H7 (cell line): ENCODE results near the gene NBEA. TPM values are rescaled to one million over a fixed set of nuclear protein-coding genes. Genes with fewer than 3 reads are reported as not detected.
A peak's percentile ranks its signal among the peaks of the same experiment; 100 is the strongest.

ENCODE experiments used
- DNase-seq: peaks from one replicate; pipeline ENCODE4 v3.0.0; 2012
- H3K27me3 ChIP-seq: 2 replicates; pipeline ENCODE4 v1.6.0; 2011; ENCODE audit warnings: mild to moderate bottlenecking, low read length; ENCODE audit not compliant: control insufficient read depth, insufficient read depth
- H3K36me3 ChIP-seq: replicated peaks from 2 replicates; pipeline ENCODE4 v1.5.1; 2011; ENCODE audit warnings: low read length; ENCODE audit not compliant: control insufficient read depth, insufficient read depth
- H3K4me3 ChIP-seq: 2 replicates; pipeline ENCODE4 v1.5.1; 2011; ENCODE audit warnings: low read depth, mild to moderate bottlenecking, control low read depth, low read length, moderate library complexity; ENCODE audit not compliant: insufficient read depth
- total RNA-seq: library from RNA; depleted of rRNA; stranded (reverse); fragments of >200 nt; shearing (Covaris generic); gene quantifications from 2 replicates; pipeline ENCODE4 v1.2.3, GENCODE V29; 2014

NBEA gene
- total RNA-seq, 1 experiment from 2014 or later, result 11.8 TPM

DNA sequence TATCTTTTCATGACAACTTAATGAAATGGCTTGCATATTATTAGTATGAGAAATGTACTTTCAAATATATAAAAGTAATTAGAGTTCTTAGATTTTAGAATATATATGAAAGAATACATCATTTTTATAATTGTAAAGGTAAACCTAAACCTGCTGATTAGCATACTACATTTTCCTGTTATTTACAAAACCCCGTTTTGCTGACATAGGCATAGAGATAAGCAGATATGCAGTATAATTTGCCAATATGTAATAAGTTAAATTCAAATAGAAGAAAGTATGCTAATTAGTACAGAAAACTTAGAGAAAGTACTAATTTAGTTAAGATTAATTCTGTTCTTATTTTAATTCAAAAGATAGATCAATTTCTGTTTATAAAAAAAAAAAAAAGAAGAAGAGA is 513.0 kb downstream of the NBEA start:
- Histone ChIP-seq H3K4me3 (no peak overlapping the region), H3K27me3 (no peaks in the 10 kb centered on the region), H3K36me3 (no peaks in the 10 kb centered on the region)
- DNase-seq, result no peak

DNA sequence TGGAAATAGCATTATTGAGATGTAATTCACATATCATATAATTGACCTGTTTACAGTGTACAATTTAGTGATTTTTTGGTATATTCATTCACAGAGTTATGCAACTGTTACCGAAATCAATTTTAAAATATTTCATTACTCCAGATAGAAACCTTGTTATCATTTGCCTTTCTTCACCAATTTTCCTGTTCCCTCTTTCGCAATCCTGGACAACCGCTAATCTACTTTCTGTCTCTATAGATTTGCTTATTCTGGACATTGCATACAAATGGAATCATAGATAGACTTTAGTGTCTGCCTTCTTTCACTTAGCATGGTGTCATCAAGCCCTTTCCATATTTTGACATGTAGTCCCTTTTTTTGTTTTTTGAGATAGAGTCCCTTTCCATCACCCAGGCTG is 515.2 kb downstream of the NBEA start:
- no peak overlapping the region for H3K4me3 ChIP-seq
- no peaks in the 10 kb centered on the region for H3K36me3 ChIP-seq
- no peaks in the 10 kb centered on the region for H3K27me3 ChIP-seq
- DNase-seq, result no peak

DNA sequence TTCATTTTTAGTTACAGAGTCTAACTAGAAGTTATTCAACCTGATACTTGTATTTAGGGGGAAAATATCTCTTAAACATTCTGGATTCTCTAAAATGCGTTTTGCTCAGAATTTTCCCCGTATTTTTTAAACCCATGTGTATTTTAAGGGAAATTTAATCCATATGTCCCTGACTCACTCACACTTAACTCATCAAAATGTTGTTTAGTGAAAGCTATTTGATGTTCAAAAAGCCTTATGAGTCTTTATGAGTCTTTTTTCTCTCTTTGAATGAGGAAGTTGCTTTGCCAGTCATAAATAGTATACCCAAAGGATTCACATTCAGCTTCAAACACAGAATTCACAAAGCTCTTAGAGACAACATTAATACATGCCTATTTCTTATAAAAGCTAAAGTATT is 518.0 kb downstream of the NBEA start:
- no peak for DNase-seq
- H3K4me3 ChIP-seq, result no peak overlapping the region

DNA sequence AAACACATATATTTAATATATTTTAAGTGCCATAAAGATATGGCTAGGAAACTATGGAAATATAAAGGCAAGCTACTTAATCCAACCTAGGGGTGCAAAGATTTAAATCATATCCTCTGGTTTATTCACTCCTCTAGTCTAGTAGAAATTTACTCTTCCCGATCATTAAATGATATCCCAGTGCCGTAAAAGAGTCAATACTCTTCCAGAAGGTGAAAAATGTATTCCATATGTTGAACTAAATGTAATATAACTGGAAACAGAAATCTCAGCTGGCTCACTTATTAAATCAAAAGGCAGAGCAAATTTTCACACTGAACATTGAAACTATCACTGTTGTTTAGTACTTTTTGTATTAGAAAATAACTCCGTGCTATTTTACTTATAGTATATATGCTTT is 523.3 kb downstream of the NBEA start:
- no peak for DNase-seq
- no peaks in the 10 kb centered on the region for H3K36me3 ChIP-seq
- no peak overlapping the region for H3K4me3 ChIP-seq
- peaks cover 3% of the 10 kb centered on the region; the same call in 1 of the 2 replicates for H3K27me3 ChIP-seq

More for the DNA sequence above, 518.0 kb downstream of the NBEA start:
- H3K27me3 ChIP-seq, result no peaks in the 10 kb centered on the region
- no peaks in the 10 kb centered on the region for H3K36me3 ChIP-seq

DNA sequence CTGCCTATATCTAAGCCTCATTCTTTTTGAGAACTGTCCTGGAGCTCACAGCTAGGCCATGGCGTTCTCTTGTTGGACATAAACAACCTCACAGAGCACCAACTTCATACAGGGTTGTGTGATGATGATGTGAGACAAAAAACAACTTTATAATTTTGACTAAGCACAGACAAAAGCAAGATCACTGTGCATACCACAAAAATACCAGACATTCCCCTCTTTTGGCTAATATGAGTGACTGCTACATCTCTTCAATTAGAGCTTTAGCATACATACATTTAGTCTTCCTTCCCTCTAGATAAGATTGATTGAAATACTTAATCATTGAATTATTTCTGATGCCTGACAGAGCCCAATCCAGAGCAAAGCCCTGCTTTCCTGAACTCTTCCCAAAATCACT is 526.1 kb downstream of the NBEA start:
- no peaks in the 10 kb centered on the region for H3K36me3 ChIP-seq
- H3K27me3 ChIP-seq, result peaks cover 29% of the 10 kb centered on the region
- H3K4me3 ChIP-seq, result no peak overlapping the region
- DNase-seq, result no peak

DNA sequence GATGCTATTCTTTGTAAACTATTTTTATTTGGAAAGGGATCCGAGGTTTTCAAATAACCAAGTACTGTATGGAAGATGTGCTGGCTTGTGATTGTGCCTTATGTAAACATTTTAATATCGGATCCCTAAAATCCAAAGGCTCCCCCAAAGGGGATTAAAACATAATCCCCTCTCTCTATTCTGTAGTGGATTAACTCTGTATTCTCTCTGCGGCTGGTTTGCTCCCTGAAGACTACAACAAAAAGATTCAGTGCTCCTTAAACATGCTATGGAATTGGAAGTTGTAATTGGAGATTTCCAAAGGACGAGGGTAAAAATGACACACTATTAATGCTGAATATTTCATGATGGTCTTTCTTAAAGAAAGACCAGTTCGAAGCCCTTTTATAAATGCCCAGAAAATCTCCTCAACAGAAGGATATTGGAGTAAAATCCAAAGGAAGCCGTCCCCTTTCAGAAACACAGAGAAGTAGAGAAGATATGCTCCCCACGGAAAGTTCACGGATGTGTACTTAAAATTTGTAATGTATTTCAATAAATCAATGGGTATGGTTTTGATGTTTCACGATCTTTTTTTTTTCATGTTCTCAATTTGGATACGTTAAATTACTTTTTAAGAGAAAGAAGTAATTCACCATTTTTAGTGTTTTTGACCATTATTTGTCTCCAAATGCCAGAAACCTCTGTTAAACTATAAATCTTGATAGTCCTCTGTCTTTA is 527.9 kb downstream of the NBEA start:
- no peak overlapping the region for H3K4me3 ChIP-seq
- no peaks in the 10 kb centered on the region for H3K36me3 ChIP-seq
- no peak for DNase-seq
- peaks cover 47% of the 10 kb centered on the region for H3K27me3 ChIP-seq

DNA sequence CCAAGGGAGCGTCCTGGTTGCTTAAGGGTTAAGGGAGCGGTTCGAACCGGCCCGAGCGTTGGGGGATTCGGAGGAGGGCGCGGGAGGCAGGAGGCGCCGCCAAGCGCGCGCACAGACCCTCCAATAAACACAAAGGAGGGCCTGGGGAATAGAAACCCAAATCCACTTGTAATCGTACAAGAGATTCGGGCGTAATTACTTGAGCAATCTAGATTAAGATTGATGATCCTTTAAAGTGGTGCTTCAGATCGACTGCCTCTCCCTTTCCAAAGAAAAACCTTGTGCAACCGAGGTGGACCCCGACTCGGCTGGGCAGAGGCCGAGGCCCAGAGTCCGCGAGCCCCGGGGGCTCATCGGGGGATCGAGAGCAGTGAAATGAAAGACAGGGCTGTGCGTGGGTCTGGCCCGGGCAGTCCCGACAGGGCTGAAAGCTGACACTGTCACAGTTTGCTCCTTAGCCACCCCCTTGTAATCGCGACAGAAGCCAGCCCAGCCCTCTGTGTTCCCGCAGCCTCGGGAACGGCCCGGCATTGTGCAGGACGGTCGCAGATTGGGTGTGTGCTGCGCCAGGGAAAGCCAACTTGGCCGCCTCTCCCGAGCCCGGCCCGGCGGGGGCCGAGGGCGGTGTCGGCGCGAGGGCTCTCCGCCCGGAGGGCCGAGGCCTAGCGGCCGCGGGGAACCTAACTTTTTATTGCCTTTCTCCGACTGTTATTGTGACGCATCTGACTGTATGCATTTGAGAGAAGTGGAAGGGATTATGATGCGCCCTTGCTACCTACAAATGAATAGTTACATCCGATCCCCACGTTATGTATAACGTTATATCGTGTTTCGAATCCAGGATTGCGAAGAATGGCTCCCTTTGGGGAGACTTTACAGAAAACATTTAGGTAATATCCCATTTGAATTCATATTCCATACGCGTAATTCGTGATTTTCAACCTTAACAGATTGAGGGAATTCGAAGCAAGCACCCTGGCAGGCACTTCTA is 528.9 kb downstream of the NBEA start:
- DNase-seq, result peak; percentile 81
- no peaks in the 10 kb centered on the region for H3K36me3 ChIP-seq
- peak overlapping the region; percentile 58 for H3K4me3 ChIP-seq
- H3K27me3 ChIP-seq, result peaks cover 57% of the 10 kb centered on the region

DNA sequence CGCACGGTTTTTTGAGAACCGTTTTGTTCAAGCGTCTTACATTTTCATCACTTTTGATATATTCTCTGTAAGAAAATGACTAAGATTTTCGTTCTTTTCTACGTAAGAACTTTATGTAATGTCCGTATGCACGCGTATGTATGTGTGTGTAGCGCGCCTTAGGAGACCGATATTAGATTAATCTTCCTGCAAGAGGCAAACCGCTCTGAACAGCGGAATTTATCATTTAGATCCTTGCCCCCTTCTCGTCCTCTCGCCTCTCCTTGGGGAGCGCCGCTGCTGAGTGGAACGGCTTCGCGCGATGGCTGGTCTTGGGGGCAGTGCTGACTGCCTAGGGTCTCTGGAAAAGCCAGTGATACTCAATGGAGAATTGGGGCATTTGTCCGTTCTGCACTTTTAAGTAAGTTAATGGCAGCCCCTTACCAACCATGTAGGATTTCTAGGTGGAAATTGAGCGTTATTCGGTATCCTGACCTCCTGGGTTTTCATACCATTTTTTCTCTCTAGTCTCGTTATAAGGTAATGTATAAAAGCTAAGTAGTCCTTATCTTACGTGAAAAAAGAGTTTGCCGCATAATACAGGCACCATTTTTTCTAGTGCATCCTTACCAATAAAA is 529.7 kb downstream of the NBEA start:
- H3K27me3 ChIP-seq, result peaks cover 66% of the 10 kb centered on the region
- H3K36me3 ChIP-seq, result no peaks in the 10 kb centered on the region
- H3K4me3 ChIP-seq, result no peak overlapping the region
- peak; percentile 27 for DNase-seq

DNA sequence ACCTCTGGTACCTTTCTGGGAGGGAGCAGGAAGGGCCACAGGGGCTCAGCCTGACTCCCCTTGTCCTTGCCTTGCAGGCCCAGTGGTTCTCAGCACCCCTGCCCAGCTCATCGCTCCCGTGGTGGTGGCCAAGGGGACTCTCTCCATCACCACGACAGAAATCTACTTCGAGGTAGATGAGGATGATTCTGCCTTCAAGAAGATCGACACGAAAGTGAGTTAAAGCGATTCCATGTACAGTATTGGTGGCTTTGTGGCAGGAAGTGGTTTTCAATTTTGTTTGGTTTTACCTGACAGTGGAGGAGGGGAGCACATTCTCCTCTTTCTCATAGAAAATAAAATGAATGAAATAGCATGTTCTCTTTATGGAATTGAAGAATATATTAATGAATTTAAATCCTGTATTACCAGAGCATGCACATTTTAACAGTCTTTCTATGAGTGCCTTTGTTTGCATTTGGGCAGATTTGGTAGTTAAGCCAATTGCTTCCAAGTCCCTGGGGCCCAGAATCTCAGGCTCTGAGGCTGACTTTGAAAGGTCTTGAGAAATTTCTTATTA is 530.3 kb downstream of the NBEA start:
- H3K36me3 ChIP-seq, result no peaks in the 10 kb centered on the region
- DNase-seq, result peak; percentile 23
- H3K27me3 ChIP-seq, result peaks cover 71% of the 10 kb centered on the region
- H3K4me3 ChIP-seq, result no peak overlapping the region

DNA sequence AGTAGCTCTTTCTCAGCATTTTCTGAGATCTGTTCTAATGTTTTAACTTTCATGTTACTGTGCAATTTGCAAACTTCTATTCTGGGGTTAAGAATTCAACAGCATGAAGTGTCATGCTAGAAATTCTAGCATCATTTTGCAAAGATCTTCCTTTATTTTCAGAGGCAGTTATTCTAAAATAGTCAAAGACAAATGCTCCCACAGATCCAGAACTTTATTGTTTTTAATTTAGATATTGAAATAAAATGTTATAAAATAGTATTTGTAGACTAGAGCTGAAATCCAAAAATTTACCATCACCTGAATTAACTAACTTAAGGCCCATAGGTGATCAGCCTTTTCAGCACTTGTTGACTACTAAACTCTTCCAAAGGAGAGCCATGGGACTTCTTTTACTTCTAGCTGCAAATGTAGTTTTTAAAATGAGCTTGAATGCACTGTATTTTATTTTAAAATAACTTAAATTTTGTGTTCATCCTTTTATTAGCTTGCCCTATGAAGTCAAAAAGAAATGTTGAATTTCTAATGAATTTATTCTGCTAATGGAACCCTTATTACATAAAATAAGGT is 531.2 kb downstream of the NBEA start:
- Histone ChIP-seq H3K27me3 (peaks cover 80% of the 10 kb centered on the region), H3K36me3 (no peaks in the 10 kb centered on the region), H3K4me3 (no peak overlapping the region)
- DNase-seq, result no peak

DNA sequence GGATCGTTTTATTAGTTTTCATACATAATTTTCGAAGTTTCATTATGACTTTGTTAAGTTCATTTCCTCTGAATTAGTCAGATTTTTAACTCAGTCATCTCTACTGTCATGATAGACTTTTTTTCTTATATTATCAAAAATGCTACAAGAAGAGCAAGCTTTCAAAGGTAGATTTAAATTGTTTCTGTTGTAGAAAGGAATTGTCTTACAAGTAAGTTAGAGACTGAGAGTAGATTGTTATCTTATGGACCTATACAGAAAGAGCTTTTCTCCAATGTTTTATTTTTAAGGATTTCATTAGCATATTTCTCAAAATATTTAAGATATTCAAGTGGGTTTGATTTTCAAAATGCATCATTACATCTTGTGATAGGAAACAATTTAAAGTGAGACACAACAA is 531.7 kb downstream of the NBEA start:
- DNase-seq, result no peak
- H3K4me3 ChIP-seq, result no peak overlapping the region
- no peaks in the 10 kb centered on the region for H3K36me3 ChIP-seq
- peaks cover 85% of the 10 kb centered on the region for H3K27me3 ChIP-seq

DNA sequence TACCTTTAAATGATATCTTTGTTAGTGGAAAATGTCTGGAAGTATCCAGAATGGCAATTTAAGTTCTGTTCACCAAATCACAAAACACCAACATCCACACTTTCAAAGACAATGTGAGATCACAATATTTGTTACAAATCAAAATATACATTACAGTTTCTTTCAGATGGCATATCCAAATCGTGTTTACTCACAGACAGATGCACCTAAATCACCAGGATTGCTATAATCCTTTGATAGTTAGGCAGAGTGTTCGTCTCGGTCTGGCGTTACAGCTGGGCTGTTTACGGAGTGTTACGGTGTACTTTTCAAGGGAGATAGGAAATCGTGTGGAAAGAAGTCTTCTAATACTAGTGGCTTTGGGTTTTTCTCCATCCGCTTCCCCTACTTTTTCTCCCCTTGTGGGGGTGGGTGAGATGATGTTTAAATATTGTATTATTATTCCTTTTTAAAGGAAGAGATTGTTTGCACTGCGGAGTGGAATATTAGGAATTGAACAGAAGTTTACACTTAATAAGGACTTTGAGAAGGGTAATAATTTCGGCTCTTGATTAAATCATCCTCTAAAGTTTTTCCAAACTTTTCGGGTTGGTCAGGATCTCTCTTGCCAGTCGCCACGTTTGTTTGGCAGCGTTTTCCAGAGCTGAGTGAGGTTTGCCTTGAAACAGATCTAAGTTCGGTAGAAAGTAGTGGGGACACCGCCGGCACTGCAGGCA is 532.6 kb downstream of the NBEA start:
- Histone ChIP-seq H3K36me3 (no peaks in the 10 kb centered on the region), H3K27me3 (peaks cover 88% of the 10 kb centered on the region), H3K4me3 (peak overlapping the region; percentile 41)
- peak; percentile 14 for DNase-seq

DNA sequence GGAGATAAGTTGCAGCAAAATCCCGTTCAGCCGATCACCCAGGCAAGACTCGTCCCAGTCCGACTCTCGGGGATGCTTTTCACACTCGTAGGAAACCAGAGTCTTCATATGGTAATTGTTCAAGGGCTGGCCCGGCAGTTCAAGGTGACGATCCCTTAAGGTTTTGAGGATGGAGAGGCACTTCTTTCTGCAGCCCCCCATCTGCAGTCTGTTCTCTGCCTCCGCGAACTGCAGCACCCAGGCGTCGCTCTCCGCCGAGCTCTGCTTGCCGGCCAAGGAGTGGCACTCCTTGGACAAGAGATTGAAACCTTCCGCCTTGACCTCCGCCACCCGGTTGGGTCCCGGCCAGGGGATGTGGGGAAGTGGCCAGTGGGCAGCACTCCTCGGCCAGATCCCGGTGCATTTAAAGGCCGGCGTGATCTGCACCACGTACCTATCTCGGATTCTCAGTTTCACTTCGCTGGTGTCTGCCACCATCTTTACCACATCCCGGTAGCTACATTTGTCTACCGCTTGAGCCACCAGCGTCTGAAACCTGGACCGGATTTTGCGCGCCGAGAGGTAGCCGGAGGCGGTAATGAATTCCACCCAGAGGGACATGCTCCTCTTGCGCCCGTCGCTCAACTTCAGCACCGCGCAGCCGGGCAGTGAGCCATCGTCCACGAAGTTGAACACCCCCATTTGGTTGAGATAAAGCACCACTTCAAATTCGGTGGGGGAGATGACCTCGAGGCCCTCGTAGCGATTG is 533.3 kb downstream of the NBEA start:
- H3K4me3 ChIP-seq, result peak overlapping the region; percentile 41
- peaks cover 86% of the 10 kb centered on the region for H3K27me3 ChIP-seq

More for the DNA sequence above, 533.3 kb downstream of the NBEA start:
- no peaks in the 10 kb centered on the region for H3K36me3 ChIP-seq
- peak; percentile 63 for DNase-seq
